SU-DHL-6 (cell line): ENCODE results near the gene TASL.
"Not testable (repeated sequence)": the region's sequence is repeated elsewhere in the genome, so short reads cannot be mapped to it uniquely, and the experiment has no call there.

Source experiments
- H2AFZ ChIP-seq: fragments of 200-600 bp; sonication (generic); 2 replicates; pipeline ENCODE4 v1.6.1; 2014; ENCODE audit warnings: low read depth, mild to moderate bottlenecking, moderate library complexity, mixed read lengths, antibody characterized with exemption, low read length; ENCODE audit not compliant: severe bottlenecking
- H3F3A ChIP-seq: fragments of 200-600 bp; shearing (Covaris generic); 2 replicates; pipeline ENCODE4 v1.6.0; 2016; ENCODE audit warnings: antibody characterized with exemption, mild to moderate bottlenecking; ENCODE audit not compliant: insufficient read depth
- H3K27ac ChIP-seq: fragments of 200-600 bp; sonication (generic); 2 replicates; pipeline ENCODE4 v1.5.1; 2016; ENCODE audit warnings: low read depth, mild to moderate bottlenecking, low read length, moderate library complexity, mixed read lengths
- H3K27me3 ChIP-seq: fragments of 200-600 bp; sonication (generic), shearing (Covaris generic); 2 replicates; pipeline ENCODE4 v1.6.0; 2014; ENCODE audit warnings: mild to moderate bottlenecking, low read length
- H3K36me3 ChIP-seq: fragments of 200-600 bp; sonication (generic); 2 replicates; pipeline ENCODE4 v1.6.1; 2014; ENCODE audit warnings: mild to moderate bottlenecking, low read length, mixed read lengths
- H3K4me2 ChIP-seq: fragments of 300-600, 200-600 bp; shearing (Covaris generic), sonication (generic); 2 replicates; pipeline ENCODE4 v1.6.0; 2014; ENCODE audit warnings: low read length, low read depth, mild to moderate bottlenecking; ENCODE audit not compliant: poor library complexity, severe bottlenecking
- H3K4me3 ChIP-seq: fragments of 200-600 bp; sonication (generic); 2 replicates; pipeline ENCODE4 v1.5.1; 2014; ENCODE audit warnings: antibody characterized with exemption, low read length, mild to moderate bottlenecking, mixed read lengths; ENCODE audit not compliant: insufficient read depth, poor library complexity, severe bottlenecking
- H3K79me2 ChIP-seq: fragments of 200-600 bp; sonication (generic); 2 replicates; pipeline ENCODE4 v1.6.1; 2014; ENCODE audit warnings: mild to moderate bottlenecking, low read length, moderate library complexity; ENCODE audit not compliant: insufficient read depth
- H3K9ac ChIP-seq: fragments of 200-600 bp; sonication (generic); 2 replicates; pipeline ENCODE4 v1.7.0; 2014; ENCODE audit warnings: mild to moderate bottlenecking, low read length
- H3K9me2 ChIP-seq: fragments of 200-600 bp; sonication (generic); replicated peaks from 2 replicates; pipeline ENCODE4 v1.6.1; 2014; ENCODE audit warnings: low read length; ENCODE audit not compliant: insufficient read depth
- H3K9me3 ChIP-seq: fragments of 200-600 bp; sonication (generic); 2 replicates; pipeline ENCODE4 v1.6.1; 2014; ENCODE audit warnings: low read length, mixed read lengths; ENCODE audit not compliant: insufficient read depth
- H4K20me1 ChIP-seq: fragments of 200-600 bp; sonication (generic); 2 replicates; pipeline ENCODE4 v1.6.1; 2014; ENCODE audit warnings: low read depth, mild to moderate bottlenecking, antibody characterized with exemption, low read length, moderate library complexity, mixed read lengths
- EZH2phosphoT487 ChIP-seq: fragments of 200-600 bp; sonication (generic), shearing (Covaris generic); conservative IDR thresholded peaks from 2 replicates; pipeline ENCODE4 v1.6.1; 2018; ENCODE audit warnings: mild to moderate bottlenecking, antibody characterized with exemption, low read length, moderate library complexity, mixed read lengths
- TF ChIP-seq, protein P1 (sequence below): fragments of 200-600 bp; sonication (generic); IDR thresholded peaks from one replicate; pipeline ENCODE4 v1.5.1; 2017; ENCODE audit warnings: antibody characterized with exemption, mild to moderate bottlenecking, low read length, moderate library complexity; ENCODE audit not compliant: insufficient read depth, poor library complexity, severe bottlenecking

The TASL gene

DNA sequence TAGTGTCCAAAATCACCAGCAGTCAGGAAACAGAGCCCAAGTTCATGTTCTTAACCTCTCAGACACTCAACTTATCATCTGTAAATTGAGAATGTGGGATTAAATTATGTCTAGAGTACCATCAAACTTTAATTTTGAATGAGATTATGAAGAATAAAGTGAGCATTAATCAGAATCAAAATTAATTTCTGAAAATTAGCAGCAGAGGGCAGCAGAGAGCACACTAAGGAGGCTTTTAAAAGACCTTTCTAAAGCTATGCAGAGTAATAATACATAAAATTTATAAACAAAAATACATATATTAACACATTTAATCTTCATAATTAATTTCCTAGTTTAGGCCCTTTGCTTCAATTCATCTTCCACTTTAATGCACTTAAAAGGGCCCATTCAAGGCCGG, 7.1 kb downstream of the TASL start:
- TF ChIP-seq, protein P1, sequence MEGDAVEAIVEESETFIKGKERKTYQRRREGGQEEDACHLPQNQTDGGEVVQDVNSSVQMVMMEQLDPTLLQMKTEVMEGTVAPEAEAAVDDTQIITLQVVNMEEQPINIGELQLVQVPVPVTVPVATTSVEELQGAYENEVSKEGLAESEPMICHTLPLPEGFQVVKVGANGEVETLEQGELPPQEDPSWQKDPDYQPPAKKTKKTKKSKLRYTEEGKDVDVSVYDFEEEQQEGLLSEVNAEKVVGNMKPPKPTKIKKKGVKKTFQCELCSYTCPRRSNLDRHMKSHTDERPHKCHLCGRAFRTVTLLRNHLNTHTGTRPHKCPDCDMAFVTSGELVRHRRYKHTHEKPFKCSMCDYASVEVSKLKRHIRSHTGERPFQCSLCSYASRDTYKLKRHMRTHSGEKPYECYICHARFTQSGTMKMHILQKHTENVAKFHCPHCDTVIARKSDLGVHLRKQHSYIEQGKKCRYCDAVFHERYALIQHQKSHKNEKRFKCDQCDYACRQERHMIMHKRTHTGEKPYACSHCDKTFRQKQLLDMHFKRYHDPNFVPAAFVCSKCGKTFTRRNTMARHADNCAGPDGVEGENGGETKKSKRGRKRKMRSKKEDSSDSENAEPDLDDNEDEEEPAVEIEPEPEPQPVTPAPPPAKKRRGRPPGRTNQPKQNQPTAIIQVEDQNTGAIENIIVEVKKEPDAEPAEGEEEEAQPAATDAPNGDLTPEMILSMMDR = no peak
- no peak for TF ChIP-seq EZH2phosphoT487
- no peaks in the 10 kb centered on the region for H3K9me2 ChIP-seq
- no peak overlapping the region for H3K27ac ChIP-seq
- no peaks in the 10 kb centered on the region for H4K20me1 ChIP-seq
- no peak overlapping the region for H3K4me2 ChIP-seq
- no peak overlapping the region for H3K4me3 ChIP-seq
- no peak overlapping the region for H3K9ac ChIP-seq
- no peaks in the 10 kb centered on the region for H3K9me3 ChIP-seq
- no peaks in the 10 kb centered on the region for H3K36me3 ChIP-seq
- no peaks in the 10 kb centered on the region; the same call in 1 of the 2 replicates for H3F3A ChIP-seq
- H3K79me2 ChIP-seq = no peaks in the 10 kb centered on the region
- no peak overlapping the region for H2AFZ ChIP-seq
- H3K27me3 ChIP-seq = no peaks in the 10 kb centered on the region

DNA sequence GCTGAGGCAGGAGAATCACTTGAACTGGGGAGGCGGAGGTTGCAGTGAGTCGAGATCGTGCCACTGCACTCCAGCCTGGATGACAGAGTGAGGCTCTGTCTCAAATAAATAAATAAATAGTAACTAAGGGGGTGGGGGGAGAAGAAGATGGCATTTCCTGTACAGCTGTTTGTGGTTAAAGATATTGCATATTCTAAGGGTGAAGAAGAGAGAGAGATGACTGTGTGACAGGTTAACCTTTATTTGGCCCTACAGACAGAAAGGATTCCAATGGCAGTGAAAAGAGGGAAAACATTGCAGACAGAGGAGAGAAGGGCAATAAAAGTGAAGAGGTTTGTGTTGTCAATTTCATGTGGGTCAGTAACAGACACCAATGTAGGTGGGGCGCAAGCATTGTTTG, 9.4 kb downstream of the TASL start:
- Histone ChIP-seq H3K27me3 (no peaks in the 10 kb centered on the region), H3K79me2 (no peaks in the 10 kb centered on the region), H3K9me3 (0 out of 2 replicates have a peak, but pooled peaks cover 5% of the 10 kb centered on the region), H3K36me3 (no peaks in the 10 kb centered on the region; the same call in 1 of the 2 replicates), H4K20me1 (no peaks in the 10 kb centered on the region), H3K9ac (no peak overlapping the region), H3K9me2 (no peaks in the 10 kb centered on the region), H3K27ac (peak overlapping the region; percentile 26; the same call in 1 of the 2 replicates), H3F3A (no peaks in the 10 kb centered on the region; the same call in 1 of the 2 replicates), H2AFZ (no peak overlapping the region), H3K4me3 (no peak overlapping the region), H3K4me2 (peak overlapping the region; percentile 45)
- no peak for TF ChIP-seq EZH2phosphoT487
- TF ChIP-seq, protein P1 = no peak

DNA sequence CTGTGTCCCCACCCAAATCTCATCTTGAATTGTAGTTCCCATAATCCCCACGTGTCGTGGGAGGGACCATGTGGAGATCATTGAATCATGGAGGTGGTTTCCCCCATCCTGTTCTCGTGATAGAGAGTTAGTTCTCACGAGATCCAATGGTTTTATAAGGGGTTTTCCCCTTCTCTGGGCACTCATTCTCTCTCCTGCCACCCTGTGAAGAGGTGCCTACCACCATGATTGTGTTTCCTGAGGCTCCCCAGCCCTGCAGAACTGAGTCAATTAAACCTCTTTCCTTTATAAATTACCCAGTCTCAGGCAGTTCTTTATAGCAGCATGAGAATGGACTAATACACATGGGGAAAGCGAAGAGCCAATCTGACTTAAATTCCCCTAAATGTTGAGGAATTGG, 14.5 kb downstream of the TASL start:
- H3K4me3 ChIP-seq, H3F3A ChIP-seq, H3K79me2 ChIP-seq, H3K4me2 ChIP-seq, H3K9me3 ChIP-seq, H3K27ac ChIP-seq, H4K20me1 ChIP-seq, H2AFZ ChIP-seq, H3K9me2 ChIP-seq, H3K27me3 ChIP-seq, H3K36me3 ChIP-seq, H3K9ac ChIP-seq: not testable (repeated sequence)

DNA sequence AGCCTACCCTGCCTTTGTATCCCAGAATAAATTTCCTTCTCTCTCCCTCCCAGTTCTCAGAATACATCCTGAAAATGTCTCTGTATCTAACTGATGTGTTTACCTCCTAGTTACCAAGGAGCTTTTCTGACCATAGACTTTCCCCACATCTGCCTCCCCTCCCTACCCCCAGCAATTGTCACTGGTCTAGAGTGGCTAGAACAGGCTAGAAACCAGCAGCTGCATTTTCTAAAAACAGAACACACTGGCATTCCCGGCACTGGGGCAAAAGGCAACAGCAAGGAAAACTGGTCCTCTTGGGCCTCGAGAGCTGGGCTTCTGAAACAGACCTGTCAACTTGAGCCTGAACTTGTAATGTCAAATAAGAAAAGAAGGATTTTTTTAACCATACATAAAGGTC, 16.4 kb downstream of the TASL start:
- H3K27me3 ChIP-seq = no peaks in the 10 kb centered on the region

More for the DNA sequence above, 16.4 kb downstream of the TASL start:
- 0 out of 2 replicates have a peak, but pooled peaks cover 5% of the 10 kb centered on the region for H3K9me3 ChIP-seq
- H3K36me3 ChIP-seq = no peaks in the 10 kb centered on the region; the same call in 1 of the 2 replicates
- no peaks in the 10 kb centered on the region for H3K79me2 ChIP-seq
- no peaks in the 10 kb centered on the region for H3K9me2 ChIP-seq
- no peak overlapping the region for H3K4me2 ChIP-seq
- no peaks in the 10 kb centered on the region for H3F3A ChIP-seq
- H4K20me1 ChIP-seq = no peaks in the 10 kb centered on the region
- H3K4me3 ChIP-seq = no peak overlapping the region
- H3K9ac ChIP-seq = no peak overlapping the region
- TF ChIP-seq EZH2phosphoT487 = no peak
- TF ChIP-seq, protein P1 = no peak
- H2AFZ ChIP-seq = no peak overlapping the region
- no peak overlapping the region for H3K27ac ChIP-seq
